HepG2 (cell line): ENCODE data around the gene IFT43. TPM values are rescaled to one million over a fixed set of nuclear protein-coding genes. Genes with fewer than 3 reads are reported as not detected.

Experiments
- ATAC-seq: fragments of 200-7000 bp; cut with Tn5 transposase; 3 replicates; pipeline ENCODE4 v1.9.1; 2020; ENCODE audit warnings: mild to moderate bottlenecking, moderate library complexity
- BruUV-seq: library from RNA; stranded (reverse); fragments of 400-500 nt; replicated peaks from 2 replicates; lab custom pipeline; 2021; lab: Mats Ljungman, UMichigan
- CTCF ChIA-PET: fragments of 300-600 bp; formaldehyde crosslinking; extraction: SDS; loops from one replicate; lab custom pipeline; 2021; ENCODE audit warnings: low total read pairs, inconsistent platforms, low intra/inter-chr PET ratio; lab: Yijun Ruan, JAX
- POLR2A ChIA-PET: fragments of 350-600 bp; sonication (Branson Sonifier 250); formaldehyde crosslinking; loops from one replicate; lab custom pipeline; 2020; ENCODE audit warnings: antibody characterized with exemption, inconsistent platforms; lab: Yijun Ruan, JAX
- DNase-seq: peaks from one replicate; pipeline ENCODE4 v3.0.0-alpha.2; 2015; ENCODE audit warnings: low spot score
- FAIRE-seq: peaks from 3 replicates; lab custom pipeline; 2011; peaks lifted over from hg19 to GRCh38; lab: Jason Lieb, UNC
- H2AFZ ChIP-seq: one replicate; pipeline ENCODE4 v1.6.1; 2011; ENCODE audit warnings: low read length, inconsistent platforms
- H3K27ac ChIP-seq: fragments of 300-600 bp; 3 replicates; pipeline ENCODE4 v1.8.0; 2011; ENCODE audit warnings: mixed run types, mild to moderate bottlenecking, mixed read lengths, low read length, inconsistent platforms; ENCODE audit not compliant: insufficient read depth; ENCODE audit errors: extremely low read length
- H3K27me3 ChIP-seq, 2 experiments: fragments of 200-600 bp in 1 of 2; 2 replicates in 1 of 2; 3 replicates in 1 of 2; pipeline versions ENCODE4 v1.6.0 to v1.8.0; 2011; ENCODE audit warnings: low read length in 2 of 2, mild to moderate bottlenecking in 2 of 2, moderate library complexity in 2 of 2, inconsistent platforms in 1 of 2; ENCODE audit not compliant: insufficient read depth in 2 of 2, control insufficient read depth in 1 of 2
- H3K36me3 ChIP-seq, 2 experiments: fragments of 200-600 bp in 1 of 2; replicated peaks in 1 of 2; 2 replicates in 1 of 2; 3 replicates in 1 of 2; pipeline versions ENCODE4 v1.5.1 to v1.8.0; 2011; ENCODE audit warnings: low read length in 2 of 2, inconsistent platforms in 1 of 2; ENCODE audit not compliant: insufficient read depth in 2 of 2, control insufficient read depth in 1 of 2
- H3K4me1 ChIP-seq: 2 replicates; pipeline ENCODE4 v1.5.1; 2012; ENCODE audit warnings: low read length, inconsistent platforms; ENCODE audit not compliant: insufficient read depth
- H3K4me2 ChIP-seq: 2 replicates; pipeline ENCODE4 v1.6.0; 2011; ENCODE audit warnings: low read depth, low read length, inconsistent platforms
- H3K4me3 ChIP-seq, 3 experiments: fragments of 200-600 bp in 1 of 3; sonication (generic), shearing (Covaris generic) in 1 of 3; replicated peaks in 1 of 3; 2 replicates each; pipeline ENCODE4 v1.5.1; 2011 to 2016; ENCODE audit warnings: low read length in 3 of 3, inconsistent platforms in 2 of 3, low read depth in 2 of 3, mild to moderate bottlenecking in 2 of 3, control low read depth in 1 of 3, mixed read lengths in 1 of 3; ENCODE audit not compliant: insufficient read depth in 1 of 3
- H3K79me2 ChIP-seq: one replicate; pipeline ENCODE4 v1.6.1; 2011; ENCODE audit warnings: low read length, inconsistent platforms; ENCODE audit not compliant: insufficient read depth
- H3K9ac ChIP-seq: 2 replicates; pipeline ENCODE4 v1.6.0; 2011; ENCODE audit warnings: mild to moderate bottlenecking, low read depth, low read length, inconsistent platforms; ENCODE audit not compliant: insufficient read depth
- H3K9me3 ChIP-seq: 2 replicates; pipeline ENCODE4 v1.5.1; 2012; ENCODE audit warnings: mild to moderate bottlenecking, low read length
- H4K20me1 ChIP-seq: 2 replicates; pipeline ENCODE4 v1.6.0; 2011; ENCODE audit warnings: inconsistent platforms, mild to moderate bottlenecking, low read length, moderate library complexity; ENCODE audit not compliant: insufficient read depth
- ARID3A ChIP-seq: IDR thresholded peaks from 2 replicates; pipeline ENCODE4 v1.6.1; 2012; ENCODE audit warnings: low read depth, low read length, improper control_type of control experiment
- CEBPG ChIP-seq: IDR thresholded peaks from 2 replicates; pipeline ENCODE4 v1.6.1; 2016
- HOXA9 ChIP-seq: sonication (generic); formaldehyde crosslinking; IDR thresholded peaks from 2 replicates; pipeline ENCODE4 v1.8.1; 2022; ENCODE audit warnings: missing genetic modification reagents, mild to moderate bottlenecking, moderate library complexity, borderline replicate concordance
- KDM1A ChIP-seq: IDR thresholded peaks from 2 replicates; pipeline ENCODE4 v1.6.1; 2016; ENCODE audit warnings: missing compliant biosample characterization
- MED1 ChIP-seq: sonication (generic); formaldehyde crosslinking; IDR thresholded peaks from 2 replicates; pipeline ENCODE4 v1.4.0; 2020; ENCODE audit warnings: missing genetic modification reagents
- MIER2 ChIP-seq: IDR thresholded peaks from 2 replicates; pipeline ENCODE4 v1.6.1; 2016; ENCODE audit warnings: missing biosample characterization, missing genetic modification reagents
- NR1H2 ChIP-seq: sonication (generic); formaldehyde crosslinking; IDR thresholded peaks from 2 replicates; pipeline ENCODE4 v1.8.1; 2022; ENCODE audit warnings: low read depth, missing genetic modification reagents, borderline replicate concordance
- SSRP1 ChIP-seq: IDR thresholded peaks from 2 replicates; pipeline ENCODE4 v1.6.1; 2016; ENCODE audit warnings: control low read depth
- SYNCRIP ChIP-seq: fragments of 200-400 bp; formaldehyde crosslinking; IDR thresholded peaks from 2 replicates; pipeline ENCODE4 v1.6.1; 2018; ENCODE audit warnings: mild to moderate bottlenecking, low read depth, low read length; ENCODE audit not compliant: insufficient read depth
- ZFY ChIP-seq: sonication (generic); formaldehyde crosslinking; IDR thresholded peaks from 2 replicates; pipeline ENCODE4 v1.4.0; 2020; ENCODE audit warnings: missing genetic modification reagents
- ZNF543 ChIP-seq: sonication (generic); formaldehyde crosslinking; IDR thresholded peaks from 2 replicates; pipeline ENCODE4 v1.4.0; 2020; ENCODE audit warnings: mild to moderate bottlenecking, missing genetic modification reagents
- ZNF660 ChIP-seq: sonication (generic); formaldehyde crosslinking; IDR thresholded peaks from 2 replicates; pipeline ENCODE4 v1.5.1; 2020; ENCODE audit warnings: mild to moderate bottlenecking, low read depth, missing genetic modification reagents, borderline replicate concordance
- WGBS: methylation state at CpG from one replicate; pipeline ENCODE4 v1.1.6; 2017; ENCODE audit warnings: low lambda C conversion rate; 5-methylcytosine and 5-hydroxymethylcytosine counted together
- in situ Hi-C: cut with HindIII; loops from 2 replicates; pipeline ENCODE4 v1.10.0; 2017; ENCODE audit warnings: low pct_unique_long_range_greater_than_20kb; ENCODE audit not compliant: extremely low pct_ligation_motif_present
- intact Hi-C: fragments of 100-400 bp; cut with micrococcal nuclease; formaldehyde crosslinking; loops from one replicate; pipeline ENCODE4 v1.10.0; 2022; ENCODE audit not compliant: unreplicated experiment
- polyA plus RNA-seq, 8 experiments: library from polyadenylated mRNA; depleted of rRNA in 3 of 8; stranded (reverse) in 7 of 8; unstranded in 1 of 8; fragments of >200 nt; fragmentation: Illumina TruSeq in 4 of 8; extraction: Trizol in 4 of 8; gene quantifications; 2 replicates each; pipeline versions ENCODE4 v1.2.1 to v1.2.3, GENCODE V29; 2011 to 2016; ENCODE audit warnings: low read depth in 4 of 8, missing spikeins in 1 of 8, mixed read lengths in 1 of 8; ENCODE audit not compliant: insufficient read depth in 1 of 8
- total RNA-seq, 5 experiments: library from RNA; depleted of rRNA; stranded (reverse); fragments of >200 nt; fragmentation: Illumina TruSeq; extraction: Trizol; gene quantifications; 2 replicates each; pipeline ENCODE4 v1.2.3, GENCODE V29; 2016; ENCODE audit warnings: low read depth in 1 of 5
- TF ChIP-seq, protein P1 (sequence below): sonication (generic); formaldehyde crosslinking; IDR thresholded peaks from 2 replicates; pipeline ENCODE4 v1.8.0; 2022; ENCODE audit warnings: missing genetic modification reagents, mild to moderate bottlenecking, inconsistent platforms, borderline replicate concordance
- TF ChIP-seq, protein P2 (sequence below): sonication (generic); formaldehyde crosslinking; IDR thresholded peaks from 2 replicates; pipeline ENCODE4 v1.4.0; 2020; ENCODE audit warnings: missing genetic modification reagents, mild to moderate bottlenecking, borderline replicate concordance

IFT43 gene
- total and polyA plus RNA-seq, 2 of the 13 experiments (the other 11 are each of a cell fraction or from before 2014, with no cell fraction given): 0.15 to 0.55 TPM

GRCh38 chr14:76007379-76007778 is 21.8 kb downstream of the IFT43 start:
- FAIRE-seq (no peak), ATAC-seq (no peak), DNase-seq (no peak)
- Histone ChIP-seq H3K36me3 (no peaks in the 10 kb centered on the region), H3K9ac (no peak overlapping the region), H4K20me1 (no peaks in the 10 kb centered on the region), H3K27ac (no peak overlapping the region), H3K27me3 (no peaks in the 10 kb centered on the region; a peak in 1 of 5 replicates), H3K9me3 (no peaks in the 10 kb centered on the region), H3K4me3 (no peak overlapping the region), H3K79me2 (no peaks in the 10 kb centered on the region), H2AFZ (no peak overlapping the region), H3K4me1 (no peaks in the 10 kb centered on the region), H3K4me2 (no peak overlapping the region)
- intact Hi-C loops (no loop called here), in situ Hi-C loops (no loop called here)
- TF ChIP-seq ZFY (no peak), CEBPG (no peak), HOXA9 (CRISPR knock-in tag) (no peak), MIER2 (no peak), KDM1A (CRISPR knock-in tag) (no peak), SYNCRIP (no peak), ZNF543 (CRISPR knock-in tag) (no peak), ARID3A (no peak), ZNF660 (CRISPR knock-in tag) (no peak), SSRP1 (no peak), NR1H2 (CRISPR knock-in tag) (no peak), MED1 (no peak)
- TF ChIP-seq, protein P1, sequence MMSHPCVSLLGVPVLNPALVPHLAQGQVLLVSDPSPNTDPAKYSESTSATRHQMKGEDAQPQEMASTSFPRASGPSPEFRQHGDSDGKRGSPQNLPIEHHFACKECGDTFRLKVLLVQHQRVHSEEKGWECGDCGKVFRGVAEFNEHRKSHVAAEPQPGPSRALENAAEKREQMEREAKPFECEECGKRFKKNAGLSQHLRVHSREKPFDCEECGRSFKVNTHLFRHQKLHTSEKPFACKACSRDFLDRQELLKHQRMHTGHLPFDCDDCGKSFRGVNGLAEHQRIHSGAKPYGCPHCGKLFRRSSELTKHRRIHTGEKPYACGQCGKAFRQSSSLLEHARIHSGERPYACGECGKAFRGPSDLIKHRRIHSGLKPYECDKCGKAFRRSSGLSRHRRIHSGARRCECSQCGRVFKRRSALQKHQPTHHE: no peak
- TF ChIP-seq, protein P2, sequence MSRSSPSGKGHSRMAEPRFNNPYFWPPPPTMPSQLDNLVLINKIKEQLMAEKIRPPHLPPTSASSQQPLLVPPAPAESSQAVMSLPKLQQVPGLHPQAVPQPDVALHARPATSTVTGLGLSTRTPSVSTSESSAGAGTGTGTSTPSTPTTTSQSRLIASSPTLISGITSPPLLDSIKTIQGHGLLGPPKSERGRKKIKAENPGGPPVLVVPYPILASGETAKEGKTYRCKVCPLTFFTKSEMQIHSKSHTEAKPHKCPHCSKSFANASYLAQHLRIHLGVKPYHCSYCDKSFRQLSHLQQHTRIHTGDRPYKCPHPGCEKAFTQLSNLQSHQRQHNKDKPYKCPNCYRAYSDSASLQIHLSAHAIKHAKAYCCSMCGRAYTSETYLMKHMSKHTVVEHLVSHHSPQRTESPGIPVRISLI (CRISPR knock-in tag): no peak
- CTCF ChIA-PET: no interaction called here
- POLR2A ChIA-PET: no interaction called here
- 0% methylated on average over 1 of the region's 1 CpG for WGBS
- no TSS peak for BruUV-seq
